GM18505 (cell line): ENCODE data around the gene ZNF862.

ENCODE experiments used
- ATAC-seq: cut with Tn5 transposase; IDR thresholded peaks from one replicate; pipeline ENCODE4 v1.9.1; 2021; ENCODE audit not compliant: unreplicated experiment
- POLR2A ChIP-seq: IDR thresholded peaks from 4 replicates; pipeline ENCODE4 v1.6.1; 2011; ENCODE audit warnings: borderline replicate concordance; ENCODE audit not compliant: insufficient read depth, insufficient read length; ENCODE audit errors: extremely low read depth

Gene ZNF862

GRCh38 chr7:149850007-149850594 lies 11.9 kb downstream of the ZNF862 start:
- TF ChIP-seq POLR2A: no peak
- no peak for ATAC-seq

GRCh38 chr7:149850716-149851115 lies 12.5 kb downstream of the ZNF862 start:
- TF ChIP-seq POLR2A: no peak
- ATAC-seq: no peak

GRCh38 chr7:149851449-149851848 lies 13.3 kb downstream of the ZNF862 start:
- no peak for TF ChIP-seq POLR2A
- no peak for ATAC-seq

- ATAC-seq: no peak
- TF ChIP-seq POLR2A: no peak
Measured at GRCh38 chr7:149853157-149853556, 15.0 kb downstream of the ZNF862 start.

- TF ChIP-seq POLR2A: no peak
- ATAC-seq: no peak
Measured at GRCh38 chr7:149854611-149855360, 16.6 kb downstream of the ZNF862 start.

- TF ChIP-seq POLR2A: no peak
- ATAC-seq: no peak
Measured at GRCh38 chr7:149855361-149856305, 17.5 kb downstream of the ZNF862 start.

- TF ChIP-seq POLR2A: no peak
- ATAC-seq: no peak
Measured at GRCh38 chr7:149856583-149856982, 18.4 kb downstream of the ZNF862 start.

GRCh38 chr7:149859369-149859768 lies 21.2 kb downstream of the ZNF862 start:
- TF ChIP-seq POLR2A: no peak
- no peak for ATAC-seq

GRCh38 chr7:149859876-149860275 lies 21.7 kb downstream of the ZNF862 start:
- TF ChIP-seq POLR2A: no peak
- ATAC-seq: no peak

GRCh38 chr7:149860821-149861727 lies 22.9 kb downstream of the ZNF862 start:
- TF ChIP-seq POLR2A: no peak
- ATAC-seq: no peak

- no peak for ATAC-seq
Measured at GRCh38 chr7:149861728-149862045, 23.5 kb downstream of the ZNF862 start.

GRCh38 chr7:149862156-149862555 lies 24.0 kb downstream of the ZNF862 start:
- no peak for ATAC-seq
- no peak for TF ChIP-seq POLR2A

More at GRCh38 chr7:149861728-149862045, 23.5 kb downstream of the ZNF862 start:
- no peak for TF ChIP-seq POLR2A

GRCh38 chr7:149863500-149863899 lies 25.3 kb downstream of the ZNF862 start:
- ATAC-seq: no peak
- no peak for TF ChIP-seq POLR2A

GRCh38 chr7:149864023-149864422 lies 25.8 kb downstream of the ZNF862 start:
- no peak for ATAC-seq
- no peak for TF ChIP-seq POLR2A
